ENCODE data around the gene RAPGEF1.

DNA sequence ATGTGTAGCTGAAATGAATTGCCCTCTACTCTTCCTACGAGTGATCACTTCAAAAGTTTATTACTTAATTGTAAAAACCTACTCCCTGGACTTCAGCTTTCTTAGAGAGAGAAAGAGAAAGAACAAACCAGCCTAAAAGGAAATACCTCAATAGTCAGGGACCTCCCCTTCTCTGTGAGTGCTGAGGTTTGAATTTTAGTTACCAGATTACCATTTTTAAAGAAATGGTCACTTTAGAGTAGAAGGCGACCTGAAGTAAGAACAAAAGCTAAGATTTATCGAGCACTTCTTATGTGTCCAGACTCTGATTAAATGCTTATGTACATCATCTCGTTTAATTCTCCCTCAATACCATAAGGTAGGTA lies 11.3 kb downstream of the RAPGEF1 start:
- TF ChIP-seq, protein P1, sequence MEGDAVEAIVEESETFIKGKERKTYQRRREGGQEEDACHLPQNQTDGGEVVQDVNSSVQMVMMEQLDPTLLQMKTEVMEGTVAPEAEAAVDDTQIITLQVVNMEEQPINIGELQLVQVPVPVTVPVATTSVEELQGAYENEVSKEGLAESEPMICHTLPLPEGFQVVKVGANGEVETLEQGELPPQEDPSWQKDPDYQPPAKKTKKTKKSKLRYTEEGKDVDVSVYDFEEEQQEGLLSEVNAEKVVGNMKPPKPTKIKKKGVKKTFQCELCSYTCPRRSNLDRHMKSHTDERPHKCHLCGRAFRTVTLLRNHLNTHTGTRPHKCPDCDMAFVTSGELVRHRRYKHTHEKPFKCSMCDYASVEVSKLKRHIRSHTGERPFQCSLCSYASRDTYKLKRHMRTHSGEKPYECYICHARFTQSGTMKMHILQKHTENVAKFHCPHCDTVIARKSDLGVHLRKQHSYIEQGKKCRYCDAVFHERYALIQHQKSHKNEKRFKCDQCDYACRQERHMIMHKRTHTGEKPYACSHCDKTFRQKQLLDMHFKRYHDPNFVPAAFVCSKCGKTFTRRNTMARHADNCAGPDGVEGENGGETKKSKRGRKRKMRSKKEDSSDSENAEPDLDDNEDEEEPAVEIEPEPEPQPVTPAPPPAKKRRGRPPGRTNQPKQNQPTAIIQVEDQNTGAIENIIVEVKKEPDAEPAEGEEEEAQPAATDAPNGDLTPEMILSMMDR (IDR thresholded peaks at IDR 0.05): no peak
- TF ChIP-seq ZFX (IDR thresholded peaks at IDR 0.05; ENCODE audit: borderline replicate concordance): no peak

All from 22Rv1 (cell line).